Bronchial epithelial cell (primary cell): ENCODE results near the gene NR4A2. TPM values are rescaled to one million over a fixed set of nuclear protein-coding genes. Genes with fewer than 3 reads are reported as not detected.
A peak's percentile ranks its signal among the peaks of the same experiment; 100 is the strongest.

Experiments used
- DNase-seq: peaks from one replicate; pipeline ENCODE4 v3.0.0-alpha.2; 2010; ENCODE audit warnings: low read depth
- FAIRE-seq: peaks from 2 replicates; lab custom pipeline; 2011; peaks lifted over from hg19 to GRCh38; lab: Jason Lieb, UNC
- H3K27me3 ChIP-seq: 2 replicates; pipeline ENCODE4 v1.5.1; 2011; ENCODE audit warnings: low read length; ENCODE audit not compliant: control insufficient read depth, insufficient read depth
- H3K36me3 ChIP-seq: 2 replicates; pipeline ENCODE4 v1.5.1; 2011; ENCODE audit warnings: low read length; ENCODE audit not compliant: control insufficient read depth, insufficient read depth
- H3K4me3 ChIP-seq: 2 replicates; pipeline ENCODE4 v1.5.1; 2011; ENCODE audit warnings: mild to moderate bottlenecking, low read depth, low read length, control low read depth
- CTCF ChIP-seq: IDR thresholded peaks from 2 replicates; pipeline ENCODE4 v1.5.1; 2011; ENCODE audit warnings: mild to moderate bottlenecking, moderate library complexity, low read length, control low read depth, inconsistent platforms; ENCODE audit not compliant: insufficient read depth, severe bottlenecking
- total RNA-seq: library from RNA; depleted of rRNA; stranded (reverse); fragments of >200 nt; gene quantifications from 2 replicates; pipeline ENCODE4 v1.2.1, GENCODE V29; 2014

The NR4A2 gene
- total RNA-seq, 1 donor from 2014 or later = under 0.01 TPM

GRCh38 chr2:156356014-156356754 is 23.7 kb upstream of the NR4A2 start:
- DNase-seq = peak; percentile 82
- FAIRE-seq = peak; percentile 82
- Histone ChIP-seq H3K36me3 (no peaks in the 10 kb centered on the region), H3K27me3 (no peaks in the 10 kb centered on the region), H3K4me3 (no peak overlapping the region)
- no peak for TF ChIP-seq CTCF

- H3K4me3 ChIP-seq = no peak overlapping the region
- no peak for DNase-seq
- FAIRE-seq = no peak
- no peaks in the 10 kb centered on the region for H3K27me3 ChIP-seq
- no peaks in the 10 kb centered on the region for H3K36me3 ChIP-seq
- TF ChIP-seq CTCF = no peak
Measured at GRCh38 chr2:156352911-156353310, 20.4 kb upstream of the NR4A2 start.

GRCh38 chr2:156350374-156351142 is 18.0 kb upstream of the NR4A2 start:
- H3K4me3 ChIP-seq = no peak overlapping the region
- no peaks in the 10 kb centered on the region for H3K27me3 ChIP-seq
- FAIRE-seq = no peak
- H3K36me3 ChIP-seq = no peaks in the 10 kb centered on the region
- no peak for DNase-seq
- TF ChIP-seq CTCF = no peak

GRCh38 chr2:156349605-156350004 is 17.1 kb upstream of the NR4A2 start:
- Histone ChIP-seq H3K4me3 (no peak overlapping the region), H3K27me3 (no peaks in the 10 kb centered on the region), H3K36me3 (no peaks in the 10 kb centered on the region)
- DNase-seq (no peak), FAIRE-seq (no peak)
- no peak for TF ChIP-seq CTCF

GRCh38 chr2:156349161-156349560 is 16.6 kb upstream of the NR4A2 start:
- Histone ChIP-seq H3K4me3 (no peak overlapping the region), H3K27me3 (no peaks in the 10 kb centered on the region), H3K36me3 (no peaks in the 10 kb centered on the region)
- DNase-seq (no peak), FAIRE-seq (no peak)
- TF ChIP-seq CTCF = no peak
